Measurements from ENCODE around the gene PFKFB4. TPM values are rescaled to one million over a fixed set of nuclear protein-coding genes. Genes with fewer than 3 reads are reported as not detected.
"Not testable (repeated sequence)": the region's sequence is repeated elsewhere in the genome, so short reads cannot be mapped to it uniquely, and the experiment has no call there.

Gene PFKFB4
- total RNA-seq, 1 donor from 2014 or later: 19.2 TPM

DNA sequence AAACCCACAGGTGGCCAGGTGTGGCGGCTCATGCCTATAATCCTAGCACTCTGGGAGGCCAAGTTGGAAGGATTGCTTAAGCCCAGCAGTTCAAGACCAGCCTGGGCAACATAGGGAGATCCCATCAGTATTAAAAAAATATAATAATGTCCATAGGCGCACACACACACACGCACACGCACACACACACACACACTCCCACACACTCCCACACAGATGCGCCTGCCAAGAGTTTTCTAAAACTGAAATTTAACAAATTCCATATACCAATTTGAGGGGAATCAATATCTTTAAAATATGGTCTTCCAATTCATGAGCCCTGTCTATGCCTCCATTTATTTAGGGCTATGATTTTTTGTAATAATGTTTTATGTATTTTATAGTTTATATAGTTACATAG is 69.7 kb downstream of the PFKFB4 start:
- H3K9me3 Mint-ChIP-seq: no peaks in the 10 kb centered on the region
- no peaks in the 10 kb centered on the region for H3K36me3 Mint-ChIP-seq (ENCODE audit: low read depth)
- TF ChIP-seq, protein P1, sequence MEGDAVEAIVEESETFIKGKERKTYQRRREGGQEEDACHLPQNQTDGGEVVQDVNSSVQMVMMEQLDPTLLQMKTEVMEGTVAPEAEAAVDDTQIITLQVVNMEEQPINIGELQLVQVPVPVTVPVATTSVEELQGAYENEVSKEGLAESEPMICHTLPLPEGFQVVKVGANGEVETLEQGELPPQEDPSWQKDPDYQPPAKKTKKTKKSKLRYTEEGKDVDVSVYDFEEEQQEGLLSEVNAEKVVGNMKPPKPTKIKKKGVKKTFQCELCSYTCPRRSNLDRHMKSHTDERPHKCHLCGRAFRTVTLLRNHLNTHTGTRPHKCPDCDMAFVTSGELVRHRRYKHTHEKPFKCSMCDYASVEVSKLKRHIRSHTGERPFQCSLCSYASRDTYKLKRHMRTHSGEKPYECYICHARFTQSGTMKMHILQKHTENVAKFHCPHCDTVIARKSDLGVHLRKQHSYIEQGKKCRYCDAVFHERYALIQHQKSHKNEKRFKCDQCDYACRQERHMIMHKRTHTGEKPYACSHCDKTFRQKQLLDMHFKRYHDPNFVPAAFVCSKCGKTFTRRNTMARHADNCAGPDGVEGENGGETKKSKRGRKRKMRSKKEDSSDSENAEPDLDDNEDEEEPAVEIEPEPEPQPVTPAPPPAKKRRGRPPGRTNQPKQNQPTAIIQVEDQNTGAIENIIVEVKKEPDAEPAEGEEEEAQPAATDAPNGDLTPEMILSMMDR (conservative IDR thresholded peaks at IDR 0.05): no peak
- H3K4me3 Mint-ChIP-seq: no peak overlapping the region
- H3K27ac Mint-ChIP-seq (ENCODE audit: unreplicated experiment): no peak overlapping the region
- H3K4me1 Mint-ChIP-seq: no peaks in the 10 kb centered on the region
- no peaks in the 10 kb centered on the region for H3K27me3 Mint-ChIP-seq (ENCODE audit: low read depth)
- DNase-seq (ENCODE audit: low read depth, low spot score): no peak

DNA sequence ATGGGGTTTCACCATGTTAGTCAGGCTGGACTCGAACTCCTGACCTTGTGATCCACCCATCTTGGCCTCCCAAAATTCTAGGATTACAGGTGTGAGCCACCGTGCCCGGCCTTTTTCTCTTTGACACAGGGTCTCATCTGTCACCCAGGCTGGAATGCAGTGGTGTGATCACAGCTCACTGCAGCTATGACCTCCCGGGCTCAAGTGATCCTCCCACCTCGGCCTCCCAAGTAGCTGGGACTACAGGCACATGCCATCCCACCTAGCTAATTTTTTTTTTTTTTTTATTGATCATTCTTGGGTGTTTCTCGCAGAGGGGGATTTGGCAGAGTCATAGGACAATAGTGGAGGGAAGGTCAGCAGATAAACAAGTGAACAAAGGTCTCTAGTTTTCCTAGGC is 73.8 kb downstream of the PFKFB4 start:
- not testable (repeated sequence) for H3K27me3 Mint-ChIP-seq (ENCODE audit: low read depth); H3K27ac Mint-ChIP-seq (ENCODE audit: unreplicated experiment); H3K4me1 Mint-ChIP-seq; H3K36me3 Mint-ChIP-seq (ENCODE audit: low read depth); H3K4me3 Mint-ChIP-seq; DNase-seq (ENCODE audit: low read depth, low spot score); H3K9me3 Mint-ChIP-seq

DNA sequence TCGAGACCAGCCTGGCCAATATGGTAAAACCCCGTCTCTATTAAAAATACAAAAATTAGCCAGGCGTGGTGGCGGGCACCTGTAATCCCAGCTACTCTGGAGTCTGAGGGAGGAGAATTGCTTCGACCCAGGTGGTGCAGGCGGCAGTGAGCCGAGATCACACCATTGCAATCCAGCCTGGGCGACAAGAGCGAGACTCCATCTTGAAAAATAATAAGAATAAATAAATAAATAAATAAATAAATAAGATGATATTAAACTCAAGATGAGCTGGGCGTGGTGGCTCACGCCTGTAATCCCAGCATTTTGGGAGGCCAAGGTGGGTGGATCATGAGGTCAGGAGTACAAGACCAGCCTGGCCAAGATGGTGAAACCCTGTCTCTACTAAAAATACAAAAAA is 75.7 kb downstream of the PFKFB4 start:
- not testable (repeated sequence) for H3K4me3 Mint-ChIP-seq; H3K4me1 Mint-ChIP-seq; H3K9me3 Mint-ChIP-seq; DNase-seq (ENCODE audit: low read depth, low spot score); H3K27ac Mint-ChIP-seq (ENCODE audit: unreplicated experiment); H3K27me3 Mint-ChIP-seq (ENCODE audit: low read depth); H3K36me3 Mint-ChIP-seq (ENCODE audit: low read depth)

DNA sequence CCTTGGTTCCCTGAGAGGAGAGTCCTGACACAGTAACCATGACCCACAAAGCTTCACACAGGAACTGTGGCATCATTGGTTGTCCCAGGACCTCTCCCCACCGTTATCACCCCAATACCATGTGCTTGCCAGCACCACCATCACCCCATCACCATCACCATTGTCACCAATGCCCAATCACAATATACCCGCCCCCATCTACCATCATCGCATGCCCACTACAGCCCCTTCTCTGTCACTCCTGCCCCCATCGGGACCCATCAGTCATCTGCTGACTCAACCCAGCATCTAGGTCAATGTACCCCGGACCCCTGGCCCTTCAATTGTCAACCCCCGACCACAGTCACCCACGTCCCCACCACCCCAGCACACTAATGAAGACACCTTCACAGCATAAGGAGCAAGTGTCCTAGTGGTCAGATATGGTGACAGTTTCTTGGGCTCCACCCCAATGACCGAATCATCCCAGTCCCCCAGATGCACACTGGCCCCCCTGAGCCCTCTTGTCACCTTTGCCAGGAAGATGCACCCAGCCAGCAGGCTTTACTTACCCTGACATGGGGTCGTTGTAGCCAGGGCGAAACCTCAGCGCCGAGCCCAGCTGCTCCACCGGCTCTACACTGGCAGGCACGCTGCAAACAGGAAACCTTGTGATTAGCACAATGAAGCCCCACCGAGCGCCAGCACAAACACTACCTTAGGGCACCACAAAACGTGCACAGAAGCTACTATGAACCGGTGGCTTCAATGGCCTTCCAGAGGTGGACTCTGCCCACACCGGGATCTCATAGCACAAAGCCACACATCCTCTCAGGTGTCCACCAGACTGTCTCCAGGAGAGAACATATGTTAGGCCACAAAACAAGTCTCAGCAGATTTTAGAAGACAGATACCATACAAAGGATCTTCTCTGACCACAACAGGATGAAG is 77.7 kb downstream of the PFKFB4 start:
- Mint-ChIP-seq H3K27ac (ENCODE audit: unreplicated experiment) (no peak overlapping the region), H3K36me3 (ENCODE audit: low read depth) (no peaks in the 10 kb centered on the region)
- TF ChIP-seq, protein P1 (conservative IDR thresholded peaks at IDR 0.05): no peak

DNA sequence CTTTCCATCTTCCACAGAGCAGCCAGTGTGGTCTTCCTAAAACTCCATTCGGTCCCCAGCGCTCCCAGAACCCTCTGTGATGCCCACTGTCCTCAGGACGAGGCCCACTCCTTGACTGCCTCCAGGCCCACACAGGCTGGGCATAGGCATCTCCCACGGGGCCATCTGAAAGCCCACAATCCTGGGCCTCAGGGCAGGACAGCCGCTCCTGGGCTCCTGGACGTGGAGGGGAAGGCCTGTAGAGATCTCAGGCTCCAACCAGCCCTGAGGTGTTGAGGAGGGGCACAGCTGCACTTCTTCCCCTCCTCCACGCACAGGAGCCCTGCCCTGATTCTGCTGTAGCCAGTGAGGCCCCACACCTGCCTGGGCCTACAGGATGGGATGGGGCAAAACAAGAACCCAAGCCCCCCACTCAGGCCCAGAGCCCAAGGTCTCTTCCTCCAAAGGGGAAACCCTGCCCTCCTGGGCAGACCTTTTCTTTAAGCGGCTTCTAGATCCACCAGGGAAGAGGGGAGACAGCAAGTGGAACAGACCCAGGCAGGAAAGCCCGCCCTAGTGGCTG is 78.6 kb downstream of the PFKFB4 start:
- peaks cover 14% of the 10 kb centered on the region for H3K4me1 Mint-ChIP-seq
- no peak overlapping the region for H3K27ac Mint-ChIP-seq (ENCODE audit: unreplicated experiment)
- no peaks in the 10 kb centered on the region for H3K36me3 Mint-ChIP-seq (ENCODE audit: low read depth)
- H3K27me3 Mint-ChIP-seq (ENCODE audit: low read depth): no peaks in the 10 kb centered on the region
- H3K9me3 Mint-ChIP-seq: no peaks in the 10 kb centered on the region
- TF ChIP-seq, protein P1 (conservative IDR thresholded peaks at IDR 0.05): no peak
- no peak overlapping the region for H3K4me3 Mint-ChIP-seq
- no peak for DNase-seq (ENCODE audit: low read depth, low spot score)

More for the DNA sequence above, 77.7 kb downstream of the PFKFB4 start:
- H3K9me3 Mint-ChIP-seq: no peaks in the 10 kb centered on the region
- H3K27me3 Mint-ChIP-seq (ENCODE audit: low read depth): no peaks in the 10 kb centered on the region
- H3K4me1 Mint-ChIP-seq: peaks cover 6% of the 10 kb centered on the region
- no peak for DNase-seq (ENCODE audit: low read depth, low spot score)
- no peak overlapping the region for H3K4me3 Mint-ChIP-seq

DNA sequence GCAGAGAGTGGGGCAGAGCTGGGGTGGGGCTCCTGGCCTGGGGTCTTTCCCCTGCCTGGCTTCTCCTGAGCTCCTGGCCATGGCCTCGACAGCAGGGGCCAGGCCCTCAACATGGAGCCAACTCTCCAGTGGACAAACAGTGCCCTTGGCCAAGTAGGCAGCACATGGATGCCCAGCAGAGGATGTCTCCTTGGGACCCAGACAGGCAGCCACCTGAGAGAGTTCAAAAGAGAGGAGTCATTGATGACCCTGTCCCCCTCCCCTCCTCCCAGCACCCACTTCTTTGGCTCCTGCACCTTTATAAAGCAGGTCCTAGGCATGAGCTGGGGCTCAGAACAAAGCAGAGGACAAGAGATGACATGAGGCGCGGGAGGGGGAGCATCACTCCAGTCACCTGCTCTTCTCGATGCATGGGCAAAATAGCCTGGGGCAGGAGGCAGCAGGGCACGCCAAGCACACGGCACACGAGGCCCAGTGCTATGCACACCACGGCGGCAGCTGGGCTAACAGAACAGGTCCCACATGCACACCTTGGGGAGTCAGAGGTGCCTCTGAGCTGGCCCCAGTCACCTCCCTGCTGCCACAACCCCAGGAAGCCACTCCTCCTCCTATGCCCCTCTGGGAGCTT is 80.1 kb downstream of the PFKFB4 start:
- Mint-ChIP-seq H3K4me3 (no peak overlapping the region), H3K9me3 (no peaks in the 10 kb centered on the region), H3K36me3 (ENCODE audit: low read depth) (no peaks in the 10 kb centered on the region), H3K27me3 (ENCODE audit: low read depth) (no peaks in the 10 kb centered on the region), H3K27ac (ENCODE audit: unreplicated experiment) (peak overlapping the region; percentile 27), H3K4me1 (peaks cover 19% of the 10 kb centered on the region)
- TF ChIP-seq, protein P1 (conservative IDR thresholded peaks at IDR 0.05): no peak
- DNase-seq (ENCODE audit: low read depth, low spot score): no peak

All from neural crest cell (in vitro differentiated cells).